GM12878 (cell line): ENCODE measurements around the gene RALBP1.

ENCODE experiments used
- BRCA1 ChIP-seq: IDR thresholded peaks from 2 replicates; pipeline ENCODE4 v1.6.1; 2011; ENCODE audit warnings: low read depth, low read length, improper control_type of control experiment
- DPF2 ChIP-seq: fragments of 450-650 bp; IDR thresholded peaks from 2 replicates; pipeline ENCODE4 v1.6.1; 2017; ENCODE audit warnings: mild to moderate bottlenecking
- HCFC1 ChIP-seq: fragments of 150-350 bp; IDR thresholded peaks from 2 replicates; pipeline ENCODE4 v1.6.1; 2014; ENCODE audit warnings: low read length
- POLR2A ChIP-seq: IDR thresholded peaks from 2 replicates; pipeline ENCODE4 v1.6.1; 2011; ENCODE audit warnings: low read depth, mild to moderate bottlenecking, low read length
- RBBP5 ChIP-seq: fragments of 200-600 bp; sonication (generic); conservative IDR thresholded peaks from 2 replicates; pipeline ENCODE4 v1.6.1; 2016
- SIX5 ChIP-seq: IDR thresholded peaks from 2 replicates; pipeline ENCODE4 v1.6.1; 2011; ENCODE audit warnings: mild to moderate bottlenecking, low read depth, low read length, moderate library complexity; ENCODE audit not compliant: severe bottlenecking
- SMC3 ChIP-seq: IDR thresholded peaks from 2 replicates; pipeline ENCODE4 v1.6.1; 2011; ENCODE audit warnings: low read length, improper control_type of control experiment, borderline replicate concordance
- STAT1 ChIP-seq: fragments of 450-650 bp; conservative IDR thresholded peaks from 2 replicates; pipeline ENCODE4 v1.6.1; 2014; ENCODE audit warnings: antibody characterized with exemption, mild to moderate bottlenecking
- SUZ12 ChIP-seq: fragments of 200-600 bp; sonication (generic); IDR thresholded peaks from one replicate; pipeline ENCODE4 v1.6.1; 2018; ENCODE audit warnings: antibody characterized with exemption, mild to moderate bottlenecking; ENCODE audit not compliant: unreplicated experiment
- ZBED1 ChIP-seq: IDR thresholded peaks from 2 replicates; pipeline ENCODE4 v1.6.1; 2016; ENCODE audit warnings: borderline replicate concordance
- ZNF384 ChIP-seq: IDR thresholded peaks from 2 replicates; pipeline ENCODE4 v1.6.1; 2012; ENCODE audit warnings: low read depth, mild to moderate bottlenecking, low read length, improper control_type of control experiment, borderline replicate concordance
- TF ChIP-seq, protein P1 (sequence below): IDR thresholded peaks from 2 replicates; pipeline ENCODE4 v1.6.1; 2011; ENCODE audit warnings: low read depth, mild to moderate bottlenecking, low read length, moderate library complexity, borderline replicate concordance; ENCODE audit errors: extremely low read depth
- TF ChIP-seq, protein P2 (sequence below), 3 experiments: IDR thresholded peaks in 2 of 3; conservative IDR thresholded peaks in 1 of 3; 2 replicates each; pipeline ENCODE4 v1.5.1; 2011; ENCODE audit warnings: low read depth in 3 of 3, low read length in 3 of 3, mild to moderate bottlenecking in 3 of 3, control low read depth in 2 of 3, moderate library complexity in 2 of 3, inconsistent platforms in 1 of 3, mixed read lengths in 1 of 3; ENCODE audit not compliant: control insufficient read depth in 2 of 3, insufficient read depth in 1 of 3; ENCODE audit errors: extremely low read depth in 1 of 3

DNA sequence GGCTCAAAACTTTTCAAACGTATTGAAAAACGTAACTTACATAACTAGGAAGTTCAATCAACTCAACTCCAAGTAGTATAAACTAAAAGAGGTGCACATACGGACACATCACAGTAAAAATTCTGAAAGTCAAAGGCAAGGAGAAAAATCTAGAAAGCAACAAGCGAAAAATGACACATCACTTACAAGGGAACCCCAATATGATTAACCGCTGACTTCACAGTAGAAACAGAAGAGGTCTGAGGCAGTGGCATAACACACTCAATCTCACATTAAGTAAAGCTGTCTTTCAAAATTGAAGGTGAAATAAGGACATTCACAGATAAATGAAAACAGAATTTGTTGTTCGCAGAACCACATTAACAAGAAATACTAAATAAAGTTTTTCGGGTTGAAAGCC lies 106.4 kb downstream of the RALBP1 start:
- TF ChIP-seq STAT1: no peak
- TF ChIP-seq POLR2A: no peak
- no peak for TF ChIP-seq RBBP5
- TF ChIP-seq DPF2: no peak
- TF ChIP-seq, protein P1, sequence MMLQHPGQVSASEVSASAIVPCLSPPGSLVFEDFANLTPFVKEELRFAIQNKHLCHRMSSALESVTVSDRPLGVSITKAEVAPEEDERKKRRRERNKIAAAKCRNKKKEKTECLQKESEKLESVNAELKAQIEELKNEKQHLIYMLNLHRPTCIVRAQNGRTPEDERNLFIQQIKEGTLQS: no peak
- no peak for TF ChIP-seq SMC3
- TF ChIP-seq, protein P2, sequence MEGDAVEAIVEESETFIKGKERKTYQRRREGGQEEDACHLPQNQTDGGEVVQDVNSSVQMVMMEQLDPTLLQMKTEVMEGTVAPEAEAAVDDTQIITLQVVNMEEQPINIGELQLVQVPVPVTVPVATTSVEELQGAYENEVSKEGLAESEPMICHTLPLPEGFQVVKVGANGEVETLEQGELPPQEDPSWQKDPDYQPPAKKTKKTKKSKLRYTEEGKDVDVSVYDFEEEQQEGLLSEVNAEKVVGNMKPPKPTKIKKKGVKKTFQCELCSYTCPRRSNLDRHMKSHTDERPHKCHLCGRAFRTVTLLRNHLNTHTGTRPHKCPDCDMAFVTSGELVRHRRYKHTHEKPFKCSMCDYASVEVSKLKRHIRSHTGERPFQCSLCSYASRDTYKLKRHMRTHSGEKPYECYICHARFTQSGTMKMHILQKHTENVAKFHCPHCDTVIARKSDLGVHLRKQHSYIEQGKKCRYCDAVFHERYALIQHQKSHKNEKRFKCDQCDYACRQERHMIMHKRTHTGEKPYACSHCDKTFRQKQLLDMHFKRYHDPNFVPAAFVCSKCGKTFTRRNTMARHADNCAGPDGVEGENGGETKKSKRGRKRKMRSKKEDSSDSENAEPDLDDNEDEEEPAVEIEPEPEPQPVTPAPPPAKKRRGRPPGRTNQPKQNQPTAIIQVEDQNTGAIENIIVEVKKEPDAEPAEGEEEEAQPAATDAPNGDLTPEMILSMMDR (IDR thresholded peaks at IDR 0.05 in 2 of 3, conservative IDR thresholded peaks at IDR 0.05 in 1 of 3; ENCODE audit: control insufficient read depth in 2 of 3, extremely low read depth in 1 of 3, insufficient read depth in 1 of 3, low read depth in 3 of 3, low read length in 3 of 3): no peak
- no peak for TF ChIP-seq BRCA1
- no peak for TF ChIP-seq ZNF384
- TF ChIP-seq SUZ12: no peak
- TF ChIP-seq HCFC1: no peak
- no peak for TF ChIP-seq ZBED1
- TF ChIP-seq SIX5: no peak
